Measurements from ENCODE around the gene DNAJB2.
A peak's percentile ranks its signal among the peaks of the same experiment; 100 is the strongest.
"Not testable (repeated sequence)": the region's sequence is repeated elsewhere in the genome, so short reads cannot be mapped to it uniquely, and the experiment has no call there.

Gene DNAJB2

DNA sequence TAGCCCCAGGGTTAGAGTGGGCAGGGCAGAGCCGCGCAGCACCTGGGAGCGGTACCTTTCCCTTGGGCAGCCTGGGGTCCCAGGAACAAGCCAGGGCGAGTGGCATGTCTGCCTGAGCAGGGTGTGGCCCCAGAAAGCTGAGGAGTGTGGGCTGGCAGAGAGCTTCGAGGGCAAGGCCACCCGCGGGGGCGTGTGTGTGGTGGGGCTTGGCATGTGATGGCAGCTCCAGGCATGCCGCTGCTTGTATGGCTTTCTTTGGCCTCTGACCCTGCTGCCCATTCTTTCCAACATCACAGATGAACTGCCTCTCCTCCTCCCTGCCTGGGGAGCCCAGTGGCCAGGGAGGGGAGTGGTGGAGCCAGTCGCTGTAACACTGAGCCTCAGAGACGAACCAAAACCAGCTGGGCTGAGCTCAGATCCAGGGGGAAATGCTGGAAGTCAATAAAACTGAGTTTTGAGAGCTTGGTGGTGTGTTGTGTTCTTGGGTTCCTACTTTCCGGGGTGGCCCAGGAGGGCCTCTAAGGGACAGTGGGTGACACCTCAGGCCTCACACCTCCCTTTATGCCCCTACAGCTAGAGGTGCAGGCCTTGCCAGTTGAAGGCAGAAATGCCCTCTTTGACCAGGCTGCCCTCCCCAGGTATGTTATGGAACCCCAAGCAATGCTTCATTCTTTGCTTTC lies 7.4 kb downstream of the DNAJB2 start:
- DNase-seq = no peak

DNA sequence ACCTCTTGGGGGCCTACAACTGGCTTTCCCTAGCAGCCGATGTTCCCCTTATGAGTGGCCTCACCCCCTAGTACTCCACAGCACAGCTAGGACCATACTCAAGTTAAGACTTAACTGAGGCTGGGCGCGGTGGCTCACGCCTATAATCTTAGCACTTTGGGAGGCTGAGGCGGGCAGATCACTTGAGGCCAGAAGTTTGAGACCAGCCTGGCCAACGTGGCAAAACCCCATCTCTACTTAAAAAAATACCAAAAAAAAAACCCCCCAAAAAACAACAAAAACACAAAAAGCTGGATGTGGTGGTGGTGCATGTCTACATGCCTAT lies 7.9 kb downstream of the DNAJB2 start:
- DNase-seq = not testable (repeated sequence)

DNA sequence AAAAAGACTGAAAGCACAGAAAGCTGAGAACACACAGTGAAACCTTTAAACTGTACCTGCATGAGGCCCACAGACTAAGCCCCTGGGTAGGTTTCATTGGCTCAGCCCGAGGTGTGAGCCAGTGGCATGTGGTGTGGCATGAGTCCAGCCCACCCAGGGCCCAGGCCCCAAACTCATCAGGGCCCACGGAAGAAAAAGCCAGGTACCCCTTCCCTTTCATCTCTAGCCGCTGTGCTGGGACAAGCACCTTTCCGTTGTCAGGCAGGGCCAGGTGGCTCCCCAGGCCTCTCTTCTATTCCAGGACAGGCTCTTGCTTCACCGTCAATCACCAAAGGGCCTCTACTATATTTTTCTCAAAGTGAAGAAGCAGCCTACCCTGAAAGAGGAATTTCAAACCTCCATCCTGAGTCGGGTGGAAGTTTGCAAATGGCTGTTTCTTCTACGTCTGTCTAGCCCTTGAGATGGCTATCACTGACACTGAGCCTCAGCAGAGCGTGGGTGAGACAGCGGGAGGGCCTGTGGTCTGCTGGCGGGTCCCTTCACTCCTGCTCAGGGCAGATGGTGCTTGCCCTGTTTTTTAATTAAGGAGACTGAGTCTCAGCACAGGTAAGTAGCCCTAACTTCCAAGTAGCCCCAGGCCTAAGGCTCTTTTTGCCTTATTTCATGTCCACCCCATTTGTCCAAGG lies 8.6 kb downstream of the DNAJB2 start:
- no peak for DNase-seq

DNA sequence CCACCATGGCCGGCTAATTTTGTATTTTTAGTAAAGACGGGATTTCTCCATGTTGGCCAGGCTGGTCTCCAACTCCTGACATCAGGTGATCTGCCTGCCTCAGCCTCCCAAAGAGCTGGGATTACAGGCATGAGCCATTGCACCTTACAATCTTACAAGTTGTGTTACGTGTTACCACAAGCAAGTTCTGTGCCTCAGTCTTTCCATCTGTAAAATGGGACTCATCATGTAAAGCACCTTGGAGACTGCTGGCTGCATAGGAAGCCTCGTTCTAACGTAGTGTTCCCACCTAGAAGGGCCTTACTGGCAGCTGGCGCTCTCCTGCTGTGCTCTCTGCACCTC lies 10.0 kb downstream of the DNAJB2 start:
- DNase-seq = no peak

DNA sequence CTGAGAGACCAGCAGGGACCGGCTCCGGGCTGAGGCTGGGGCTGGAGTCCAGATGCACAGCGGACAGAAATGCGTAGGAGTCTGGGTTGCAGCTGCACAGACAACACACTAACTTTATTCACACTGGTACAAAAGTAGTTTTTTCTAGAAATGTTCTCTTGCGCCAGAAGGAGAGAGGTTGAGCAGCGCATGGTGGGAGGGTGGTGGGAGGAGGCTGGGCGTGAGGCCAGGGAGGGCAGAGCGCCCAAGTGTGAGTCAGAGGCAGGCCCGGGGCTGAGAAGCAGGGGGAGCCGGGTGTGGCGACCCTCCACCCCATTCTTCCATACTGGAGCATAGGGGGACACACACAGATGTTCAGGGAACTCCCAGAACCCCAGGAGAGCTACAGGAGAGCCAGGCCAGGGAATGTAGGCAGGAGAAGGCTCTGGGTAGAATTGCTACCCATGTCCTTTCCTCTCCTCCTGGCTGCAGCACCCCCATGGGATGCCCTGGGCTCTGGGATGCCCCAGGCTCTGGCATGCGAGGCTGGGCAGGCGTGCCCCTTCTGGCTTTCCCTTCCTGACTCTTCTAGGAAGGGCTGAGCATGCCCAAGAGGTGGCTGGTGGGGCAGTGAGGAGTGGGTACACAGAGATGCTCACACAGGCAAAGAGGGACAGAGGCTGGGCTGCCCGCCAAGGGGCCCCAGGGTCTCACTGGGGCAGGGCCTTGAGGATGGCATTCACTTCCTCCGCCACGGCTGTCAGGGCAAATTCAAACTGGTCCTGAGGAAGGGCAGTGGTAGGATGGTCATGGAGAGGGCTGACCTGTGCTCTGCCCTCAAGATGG lies 10.6 kb downstream of the DNAJB2 start:
- DNase-seq = peak; percentile 15

DNA sequence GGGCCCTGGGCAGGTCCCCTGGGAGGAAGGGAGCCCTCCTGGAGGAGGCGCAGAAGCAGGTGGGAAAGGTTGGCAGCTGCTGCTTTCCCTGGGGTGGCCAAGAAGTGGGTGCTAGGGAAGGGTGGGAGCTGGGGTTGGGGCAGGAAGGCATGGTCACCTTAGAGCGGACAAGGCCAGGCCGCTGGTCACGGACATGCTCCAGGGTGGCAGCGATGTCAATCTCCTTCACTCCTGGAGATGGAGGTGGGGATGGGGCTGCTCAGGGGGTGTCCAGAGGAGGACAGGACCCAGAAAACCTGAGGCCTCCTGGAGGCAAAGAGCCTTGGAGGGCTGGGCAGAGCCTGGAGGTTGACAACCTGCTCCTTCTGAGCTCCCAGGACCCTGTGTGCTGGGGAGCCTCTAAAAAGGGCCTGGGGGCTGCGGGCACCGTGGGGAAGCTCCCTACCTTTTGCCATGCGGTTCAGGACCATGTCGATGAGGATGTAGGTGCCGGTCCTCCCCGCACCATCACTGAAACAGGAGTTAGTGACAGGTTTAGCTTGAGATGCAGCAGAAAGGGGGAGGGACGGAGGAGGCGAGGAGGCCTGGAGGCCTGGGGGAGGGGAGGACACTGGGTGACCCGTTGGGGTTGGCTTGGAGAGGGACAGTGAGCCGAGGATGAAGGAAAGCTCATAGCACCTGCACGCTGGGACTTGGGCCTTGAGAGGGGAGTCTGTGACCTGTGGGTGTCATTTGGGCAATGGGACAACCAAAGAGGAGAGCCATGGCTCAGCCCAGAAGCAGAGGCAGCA lies 11.4 kb downstream of the DNAJB2 start:
- DNase-seq = no peak

DNA sequence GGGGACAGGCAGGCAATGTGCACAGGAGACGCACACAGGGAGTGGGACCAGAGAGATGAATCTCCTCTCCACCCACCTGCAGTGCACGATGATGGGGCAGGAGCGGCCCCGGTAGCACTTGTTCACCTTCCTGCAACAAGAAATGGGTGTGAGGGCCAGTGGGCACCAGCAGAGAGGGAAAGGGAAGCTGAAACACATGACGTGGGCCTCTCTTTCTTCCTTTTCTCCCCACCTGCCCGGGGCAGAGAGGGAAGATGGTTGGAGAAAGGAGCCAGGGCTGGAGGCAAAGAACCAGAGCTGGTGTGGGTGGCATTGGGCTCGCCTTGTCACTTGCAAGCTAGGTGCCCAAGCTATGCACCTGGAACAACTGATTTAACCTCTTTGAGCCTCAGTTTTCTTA lies 12.2 kb downstream of the DNAJB2 start:
- no peak for DNase-seq

DNA sequence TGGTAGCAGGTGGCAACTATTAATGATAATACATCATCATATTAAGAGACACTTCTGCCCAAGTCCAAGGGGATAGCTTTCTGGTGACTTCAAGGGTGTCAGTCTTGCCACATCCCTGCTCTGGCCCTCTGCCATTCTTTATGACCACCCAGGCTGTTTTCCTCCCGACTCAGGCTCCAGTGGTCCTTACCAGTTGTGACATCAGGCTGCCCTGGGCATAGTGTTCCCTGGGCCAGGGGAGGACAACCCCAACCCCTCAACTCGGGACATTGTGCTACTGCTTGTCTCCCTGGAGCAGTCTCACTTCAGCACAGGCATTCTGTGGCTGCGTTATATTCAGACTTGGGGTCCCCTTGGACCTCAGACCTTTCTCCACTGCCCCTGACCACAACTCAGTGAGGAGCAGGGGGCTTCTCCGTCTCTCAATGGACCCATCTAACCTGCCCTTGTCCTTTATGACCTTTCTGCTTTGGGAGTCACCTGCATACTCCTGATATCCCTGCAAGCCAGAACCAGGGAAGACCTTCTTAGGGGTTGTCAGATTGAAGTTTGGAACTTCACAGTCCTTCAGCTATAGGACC lies 12.8 kb downstream of the DNAJB2 start:
- no peak for DNase-seq

DNA sequence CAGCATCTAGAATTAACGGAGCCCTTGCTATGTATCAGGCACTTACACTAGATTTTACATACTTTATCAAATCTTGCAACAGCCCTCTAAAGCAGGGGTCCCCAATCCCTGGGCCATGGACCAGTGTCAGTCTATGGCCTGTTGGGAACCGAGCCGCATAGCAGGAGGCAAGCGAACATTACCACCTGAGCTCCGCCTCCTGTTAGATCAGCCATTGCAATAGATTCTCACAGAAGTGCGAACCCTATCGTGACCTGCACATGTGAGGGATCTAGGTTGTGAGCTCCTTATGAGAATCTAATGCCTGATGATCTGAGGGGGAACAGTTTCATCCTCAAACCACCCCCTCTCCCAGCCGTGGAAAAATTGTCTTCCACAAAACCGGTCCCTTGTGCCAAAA lies 13.4 kb downstream of the DNAJB2 start:
- no peak for DNase-seq

DNA sequence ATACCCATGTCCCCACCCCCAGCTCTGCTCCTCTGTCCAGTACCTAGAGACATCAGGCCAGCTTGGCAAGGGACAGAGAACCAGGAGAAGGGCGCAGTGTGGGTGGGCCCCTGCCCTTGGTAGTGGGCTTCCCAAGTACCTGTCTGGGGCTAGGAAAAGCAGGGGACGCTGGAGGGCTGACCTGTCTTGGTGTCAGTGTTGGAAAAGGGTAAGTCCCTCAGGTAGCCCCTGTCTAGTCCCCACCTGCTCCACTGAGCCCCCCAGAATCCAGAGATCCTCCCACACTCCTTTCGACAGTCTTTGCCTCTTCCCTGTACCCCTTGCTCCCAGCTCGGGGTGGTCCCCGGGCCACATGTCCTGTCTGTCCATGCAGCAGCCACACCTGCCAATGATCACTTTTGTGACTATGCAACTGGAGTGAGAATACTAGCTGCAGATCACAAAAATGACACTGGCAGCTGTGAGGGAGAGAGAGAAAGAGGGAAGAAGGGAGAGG lies 14.6 kb downstream of the DNAJB2 start:
- DNase-seq = no peak

DNA sequence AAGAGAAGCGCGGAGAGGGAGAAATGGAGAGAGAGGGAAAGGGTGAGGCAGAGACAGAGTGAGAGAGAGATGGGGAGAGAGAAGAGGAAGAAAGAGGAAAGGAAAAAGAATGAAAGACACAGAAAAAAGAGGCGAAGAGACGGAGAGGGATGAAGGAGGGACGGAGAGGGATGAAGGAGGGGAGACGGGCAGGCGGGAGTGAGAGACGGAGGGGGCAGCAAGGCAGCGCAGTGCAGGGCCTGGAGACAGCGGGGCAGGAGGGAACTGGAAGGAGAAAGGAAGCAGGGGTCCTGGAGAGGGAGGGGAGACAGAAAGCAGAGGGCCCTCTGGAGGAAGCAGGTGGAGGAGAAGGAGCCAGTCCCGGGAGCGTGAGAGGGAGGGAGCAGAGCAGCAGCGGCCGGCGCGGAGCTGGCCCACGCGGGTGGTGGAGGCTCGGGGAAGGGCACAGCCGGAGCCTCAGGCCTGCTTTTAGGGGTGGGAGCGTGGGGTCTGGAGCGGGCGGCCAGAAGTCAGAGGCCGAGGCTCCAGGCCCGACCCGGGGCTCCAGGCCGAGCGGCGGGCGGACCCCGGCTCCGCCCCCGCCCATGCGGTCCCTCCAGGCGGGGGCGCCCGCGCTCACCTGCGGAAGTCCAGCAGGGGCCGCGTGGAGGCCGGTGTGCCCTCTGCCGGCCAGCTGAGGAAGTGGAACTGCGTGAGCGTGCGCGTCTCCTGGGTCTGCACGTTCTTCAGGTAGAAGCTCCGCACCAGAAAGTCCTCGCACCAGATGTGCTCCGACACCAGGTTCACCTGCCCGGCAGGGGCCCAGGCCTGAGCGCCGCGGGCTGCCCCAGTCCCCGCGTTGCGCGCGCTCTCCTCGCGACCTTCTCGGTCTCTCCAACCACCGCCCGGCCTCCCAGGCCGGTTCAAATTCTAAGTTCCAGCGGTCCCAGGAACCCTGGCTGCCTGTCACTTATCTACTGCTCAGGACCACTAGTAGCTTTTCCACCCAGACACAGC lies 15.5 kb downstream of the DNAJB2 start:
- DNase-seq = peak; percentile 54

DNA sequence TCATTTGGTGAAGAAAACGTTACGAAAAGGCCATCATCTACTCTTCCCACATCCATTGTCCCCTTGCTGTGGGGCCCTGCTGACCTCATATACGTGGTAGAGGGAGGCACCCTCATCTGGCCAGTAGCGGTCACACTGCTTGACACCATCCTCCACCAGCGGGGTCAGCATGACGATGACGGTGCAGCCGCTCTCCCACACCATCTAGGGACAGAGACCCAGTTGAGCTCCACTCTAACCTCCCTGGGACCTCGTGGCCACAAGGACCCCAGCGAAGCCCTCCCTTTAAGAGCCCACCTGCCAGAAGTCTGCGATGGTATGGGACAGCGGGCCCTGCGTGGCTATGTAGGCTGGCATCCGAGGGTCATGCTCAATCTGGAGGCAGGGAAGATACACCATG lies 17.0 kb downstream of the DNAJB2 start:
- DNase-seq = no peak

DNA sequence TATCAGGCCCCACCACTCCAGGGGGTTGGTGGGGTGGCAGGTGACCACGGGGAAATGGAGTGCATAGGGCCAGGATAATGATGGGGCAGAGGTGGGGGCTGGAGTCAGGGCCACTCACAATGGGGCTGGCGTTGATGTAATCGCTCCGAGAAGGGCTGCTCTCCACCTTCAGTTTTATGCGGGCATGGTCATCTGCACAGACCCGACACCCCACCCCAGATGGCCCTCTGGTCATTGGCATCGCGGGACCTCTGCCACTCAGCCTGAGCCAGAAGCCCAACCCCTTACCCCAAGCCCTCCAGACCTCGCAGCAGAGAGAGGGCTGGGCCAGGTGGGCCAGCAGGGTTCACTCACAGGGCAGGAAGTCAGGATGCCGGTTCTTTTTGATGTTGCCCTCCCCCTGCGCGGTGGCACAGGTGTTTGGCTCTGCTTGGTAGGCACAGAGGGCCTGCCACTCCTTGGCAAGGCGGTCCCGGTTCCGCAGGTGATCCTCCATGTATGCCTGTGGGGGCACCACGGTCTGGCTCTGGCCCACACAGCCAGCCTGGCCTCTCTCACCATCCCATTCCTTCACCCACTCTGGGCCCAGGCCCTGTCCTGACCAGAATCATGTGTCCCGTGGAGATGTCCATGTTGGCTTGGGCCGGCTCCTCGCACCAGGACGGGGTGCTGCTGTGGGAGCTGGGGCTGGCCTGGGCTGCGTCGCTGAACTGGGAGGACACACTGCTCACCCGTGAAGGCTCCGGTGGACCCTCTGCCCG lies 17.6 kb downstream of the DNAJB2 start:
- DNase-seq = no peak

DNA sequence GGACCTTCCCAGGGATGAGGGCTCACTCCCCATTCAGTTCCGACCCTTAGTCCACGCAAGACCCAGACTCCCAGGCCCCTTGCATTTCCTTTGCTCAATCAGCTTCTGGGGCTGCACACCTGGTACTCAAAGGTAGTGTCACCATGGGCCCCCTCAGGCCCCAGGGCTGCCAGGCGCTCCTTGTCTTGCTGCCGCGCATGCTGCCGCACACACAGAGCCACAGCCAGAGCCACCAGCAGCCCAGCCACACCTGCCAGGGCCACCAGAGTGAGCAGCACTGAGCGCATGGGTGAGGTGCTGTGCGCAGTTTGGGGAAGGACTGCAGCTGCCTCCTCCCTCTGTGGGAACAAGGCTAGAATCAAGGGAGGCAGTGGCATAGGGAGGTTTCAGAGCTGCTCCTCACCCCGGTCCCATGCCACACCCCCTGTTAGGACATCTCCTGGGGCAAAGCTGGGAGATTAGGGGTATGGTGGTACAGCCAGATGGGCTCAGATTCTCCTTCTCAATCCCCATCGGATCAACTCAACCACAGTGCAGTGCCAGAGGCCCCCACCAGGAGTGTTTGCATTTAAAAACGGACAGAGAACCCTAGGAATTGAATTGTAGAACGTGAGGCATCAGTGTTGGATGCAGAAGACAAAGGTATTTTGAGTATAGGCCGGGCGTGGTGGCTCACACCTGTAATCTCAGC lies 18.7 kb downstream of the DNAJB2 start:
- no peak for DNase-seq

DNA sequence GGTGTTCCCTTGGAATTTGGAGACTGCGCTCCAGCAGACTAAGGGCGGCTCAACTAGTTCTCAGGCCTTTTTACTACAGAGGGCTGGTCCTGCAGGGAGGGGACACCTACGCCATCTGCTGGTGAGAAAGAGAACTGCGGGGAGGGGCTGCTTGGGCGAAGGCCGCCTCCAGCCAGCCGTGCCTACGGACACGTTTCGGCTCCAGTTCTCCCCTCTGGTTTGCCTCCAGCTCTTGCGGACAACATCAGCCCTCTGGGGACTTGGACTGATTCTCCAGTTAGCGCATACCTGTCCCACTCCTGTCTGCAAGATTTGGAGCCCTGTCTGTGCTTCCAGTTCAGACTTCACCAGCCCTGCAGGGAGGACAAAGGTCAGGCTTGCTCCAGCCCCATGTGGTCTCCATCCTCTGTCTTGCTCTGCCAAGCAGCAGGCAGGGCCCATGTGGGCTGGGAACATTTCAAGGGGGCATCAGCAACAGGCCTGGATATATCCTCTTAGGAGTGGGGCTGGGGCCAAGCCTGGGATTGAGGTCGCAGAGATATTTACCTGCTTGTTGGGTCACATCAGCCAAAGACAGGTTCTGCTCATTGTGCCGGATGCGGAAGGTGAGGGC lies 19.7 kb downstream of the DNAJB2 start:
- peak; percentile 52 for DNase-seq

DNA sequence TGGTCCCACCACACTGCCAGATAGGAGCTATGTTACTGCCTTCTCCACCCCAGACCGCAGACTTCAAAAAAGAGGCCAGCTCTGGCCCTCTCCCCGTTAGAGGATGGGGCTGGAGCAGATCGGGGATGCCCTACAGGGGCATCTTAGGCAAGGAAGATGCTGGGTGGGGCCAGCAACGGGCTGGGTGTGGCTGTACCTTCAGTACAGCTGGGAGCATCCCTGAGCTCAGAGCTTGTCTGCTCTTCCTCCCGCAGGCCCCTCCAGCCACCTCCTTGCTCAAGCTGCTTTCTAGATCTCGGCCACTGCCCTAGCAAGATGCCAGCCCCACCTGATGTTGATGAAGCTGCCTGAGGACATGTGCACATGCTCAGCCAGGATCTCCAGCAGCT lies 20.2 kb downstream of the DNAJB2 start:
- DNase-seq = no peak

DNA sequence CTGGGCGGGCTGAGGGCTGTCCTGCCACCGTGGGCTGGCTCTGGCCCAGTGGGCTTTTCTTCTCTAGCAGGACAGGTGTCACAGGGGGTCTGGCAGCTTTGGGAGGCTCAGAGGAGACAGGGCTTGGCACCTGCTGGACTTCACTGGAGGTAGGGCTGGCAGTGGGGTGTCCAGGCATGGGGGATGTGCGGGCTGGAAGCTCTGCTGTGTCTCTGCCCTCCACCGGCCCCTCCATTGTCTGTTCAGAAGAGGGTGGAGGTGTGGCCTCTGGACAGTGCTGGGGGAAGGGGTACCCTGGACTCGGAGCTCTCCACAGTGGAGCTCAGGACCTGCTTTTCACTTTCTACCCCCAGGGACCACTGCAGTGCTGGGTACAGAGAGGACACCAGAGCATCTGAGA lies 20.9 kb downstream of the DNAJB2 start:
- DNase-seq = no peak

DNA sequence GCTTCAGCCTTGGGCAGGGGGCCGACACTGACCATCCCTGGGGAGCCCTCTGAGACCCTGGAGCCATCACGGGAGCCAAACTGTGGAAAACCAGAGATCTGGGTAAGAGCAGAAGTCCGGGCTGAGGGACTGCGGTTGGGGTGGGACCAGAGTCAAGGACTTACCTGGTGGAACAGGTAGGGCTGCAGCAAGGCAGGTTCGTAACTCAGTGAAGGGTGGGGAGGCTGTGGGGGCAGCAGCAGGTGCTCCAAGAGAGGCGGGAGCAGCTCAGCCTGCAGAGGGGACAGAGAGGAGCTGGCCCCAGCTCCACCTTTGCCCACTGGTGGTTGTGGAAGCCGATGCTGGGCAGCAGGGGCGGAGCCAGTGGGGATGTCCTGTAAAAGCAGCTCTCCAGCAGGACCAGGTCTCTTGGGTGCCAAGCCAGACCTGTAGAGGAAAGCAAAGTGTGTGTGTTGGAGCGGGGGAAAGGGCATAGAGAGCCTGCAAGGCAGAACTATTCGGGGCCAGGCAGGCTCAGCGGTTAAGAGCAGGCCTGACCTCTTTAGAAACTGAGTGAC lies 23.3 kb downstream of the DNAJB2 start:
- no peak for DNase-seq

DNA sequence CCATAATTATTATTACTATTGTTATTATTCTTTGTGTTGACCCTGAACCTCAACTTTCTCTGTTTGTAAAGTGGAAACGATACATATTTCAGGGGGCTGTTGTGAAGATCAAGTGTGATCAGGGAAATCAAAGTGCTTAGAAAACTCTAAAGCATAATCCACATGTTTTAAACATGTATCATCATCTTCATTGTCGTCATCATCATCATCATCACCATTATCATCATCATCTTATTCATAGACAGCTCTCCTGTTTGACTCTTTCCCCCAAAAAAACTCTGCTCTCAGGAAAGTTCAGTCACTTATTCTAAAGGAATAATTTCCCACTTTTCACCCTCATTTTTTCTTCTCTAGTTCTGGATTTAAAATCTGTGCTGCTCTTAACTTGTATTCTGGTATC lies 25.1 kb downstream of the DNAJB2 start:
- no peak for DNase-seq
